GM12878 (cell line): ENCODE results near the gene TET2.

ENCODE experiments used
- ATF3 ChIP-seq: IDR thresholded peaks from 2 replicates; pipeline ENCODE4 v1.6.1; 2011; ENCODE audit warnings: low read depth, mild to moderate bottlenecking, low read length, moderate library complexity, borderline replicate concordance; ENCODE audit errors: extremely low read depth
- BHLHE40 ChIP-seq, 2 experiments: fragments of 450-650 bp in 1 of 2; IDR thresholded peaks; 2 replicates each; pipeline ENCODE4 v1.6.1; 2011 to 2017; ENCODE audit warnings: low read depth in 2 of 2, borderline replicate concordance in 1 of 2, improper control_type of control experiment in 1 of 2, low read length in 1 of 2, mild to moderate bottlenecking in 1 of 2
- EP300 ChIP-seq, 2 experiments: fragments of 150-350 bp in 1 of 2; IDR thresholded peaks; 2 replicates each; pipeline ENCODE4 v1.6.1; 2011 to 2012; ENCODE audit warnings: low read depth in 2 of 2, low read length in 2 of 2, borderline replicate concordance in 1 of 2, improper control_type of control experiment in 1 of 2, inconsistent platforms in 1 of 2; ENCODE audit not compliant: control insufficient read depth in 1 of 2
- IKZF1 ChIP-seq: fragments of 450-650 bp; conservative IDR thresholded peaks from 2 replicates; pipeline ENCODE4 v1.6.1; 2017; ENCODE audit warnings: antibody characterized with exemption, mild to moderate bottlenecking
- IKZF2 ChIP-seq, 2 experiments: fragments of 450-650 bp; IDR thresholded peaks; 2 replicates each; pipeline ENCODE4 v1.6.1; 2017; ENCODE audit warnings: mild to moderate bottlenecking in 2 of 2, moderate library complexity in 2 of 2
- NFYB ChIP-seq: IDR thresholded peaks from 2 replicates; pipeline ENCODE4 v1.6.1; 2011; ENCODE audit warnings: low read depth, mild to moderate bottlenecking, low read length, improper control_type of control experiment, moderate library complexity; ENCODE audit not compliant: insufficient read depth
- TF ChIP-seq, protein P1 (sequence below), 3 experiments: IDR thresholded peaks in 2 of 3; conservative IDR thresholded peaks in 1 of 3; 2 replicates each; pipeline ENCODE4 v1.5.1; 2011; ENCODE audit warnings: low read depth in 3 of 3, low read length in 3 of 3, mild to moderate bottlenecking in 3 of 3, control low read depth in 2 of 3, moderate library complexity in 2 of 3, inconsistent platforms in 1 of 3, mixed read lengths in 1 of 3; ENCODE audit not compliant: control insufficient read depth in 2 of 3, insufficient read depth in 1 of 3; ENCODE audit errors: extremely low read depth in 1 of 3

DNA sequence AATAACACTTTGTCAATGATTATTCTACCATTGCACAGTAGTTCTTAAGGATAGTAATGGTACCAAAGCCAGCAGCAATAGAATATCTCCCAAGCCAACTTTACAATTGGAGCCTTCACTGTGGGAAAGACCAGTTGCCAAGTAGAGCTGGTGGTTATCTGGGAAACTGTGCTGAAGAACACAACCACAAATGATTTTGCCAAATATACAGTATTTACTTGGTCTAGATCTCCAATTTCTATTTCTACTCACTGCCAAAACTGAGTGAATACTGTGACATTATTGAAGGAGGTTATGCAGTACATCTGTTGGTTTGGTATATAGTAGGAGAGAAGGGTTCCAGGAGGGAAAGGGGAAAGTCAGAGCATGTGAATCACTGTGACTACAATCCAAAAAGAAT is 3.8 kb downstream of the TET2 start:
- TF ChIP-seq IKZF1 (no peak), EP300 (IDR thresholded peaks at IDR 0.05; ENCODE audit: borderline replicate concordance in 1 of 2, control insufficient read depth in 1 of 2, low read depth in 2 of 2, low read length in 2 of 2) (no peak), NFYB (no peak), BHLHE40 (IDR thresholded peaks at IDR 0.05; ENCODE audit: borderline replicate concordance in 1 of 2, low read depth in 2 of 2, low read length in 1 of 2) (no peak), IKZF2 (IDR thresholded peaks at IDR 0.05) (no peak), ATF3 (no peak)
- TF ChIP-seq, protein P1, sequence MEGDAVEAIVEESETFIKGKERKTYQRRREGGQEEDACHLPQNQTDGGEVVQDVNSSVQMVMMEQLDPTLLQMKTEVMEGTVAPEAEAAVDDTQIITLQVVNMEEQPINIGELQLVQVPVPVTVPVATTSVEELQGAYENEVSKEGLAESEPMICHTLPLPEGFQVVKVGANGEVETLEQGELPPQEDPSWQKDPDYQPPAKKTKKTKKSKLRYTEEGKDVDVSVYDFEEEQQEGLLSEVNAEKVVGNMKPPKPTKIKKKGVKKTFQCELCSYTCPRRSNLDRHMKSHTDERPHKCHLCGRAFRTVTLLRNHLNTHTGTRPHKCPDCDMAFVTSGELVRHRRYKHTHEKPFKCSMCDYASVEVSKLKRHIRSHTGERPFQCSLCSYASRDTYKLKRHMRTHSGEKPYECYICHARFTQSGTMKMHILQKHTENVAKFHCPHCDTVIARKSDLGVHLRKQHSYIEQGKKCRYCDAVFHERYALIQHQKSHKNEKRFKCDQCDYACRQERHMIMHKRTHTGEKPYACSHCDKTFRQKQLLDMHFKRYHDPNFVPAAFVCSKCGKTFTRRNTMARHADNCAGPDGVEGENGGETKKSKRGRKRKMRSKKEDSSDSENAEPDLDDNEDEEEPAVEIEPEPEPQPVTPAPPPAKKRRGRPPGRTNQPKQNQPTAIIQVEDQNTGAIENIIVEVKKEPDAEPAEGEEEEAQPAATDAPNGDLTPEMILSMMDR (IDR thresholded peaks at IDR 0.05 in 2 of 3, conservative IDR thresholded peaks at IDR 0.05 in 1 of 3; ENCODE audit: control insufficient read depth in 2 of 3, extremely low read depth in 1 of 3, insufficient read depth in 1 of 3, low read depth in 3 of 3, low read length in 3 of 3) = no peak
